BE2C (cell line): ENCODE measurements around the gene TMEM131L.
"Not testable (repeated sequence)": the region's sequence is repeated elsewhere in the genome, so short reads cannot be mapped to it uniquely, and the experiment has no call there.

Experiments used
- DNase-seq: peaks from one replicate; pipeline ENCODE4 v3.0.0-alpha.2; 2020
- H3K27me3 ChIP-seq: fragments of 250-450 bp; sonication (Bioruptor Pico); 2 replicates; pipeline ENCODE4 v1.5.1; 2020; ENCODE audit warnings: mild to moderate bottlenecking
- H3K36me3 ChIP-seq: fragments of 250-450 bp; sonication (Bioruptor Pico); 2 replicates; pipeline ENCODE4 v1.5.1; 2020; ENCODE audit warnings: mild to moderate bottlenecking
- H3K4me1 ChIP-seq: fragments of 250-450 bp; sonication (Bioruptor Pico); 2 replicates; pipeline ENCODE4 v1.5.1; 2020
- H3K4me3 ChIP-seq: 2 replicates; pipeline ENCODE4 v1.5.1; 2011; ENCODE audit warnings: low read depth, low read length
- H3K9me3 ChIP-seq: fragments of 250-450 bp; sonication (Bioruptor Pico); 2 replicates; pipeline ENCODE4 v1.5.1; 2020
- CTCF ChIP-seq: IDR thresholded peaks from 2 replicates; pipeline ENCODE4 v1.5.1; 2012; ENCODE audit warnings: mild to moderate bottlenecking, low read depth, low read length

Gene TMEM131L

DNA sequence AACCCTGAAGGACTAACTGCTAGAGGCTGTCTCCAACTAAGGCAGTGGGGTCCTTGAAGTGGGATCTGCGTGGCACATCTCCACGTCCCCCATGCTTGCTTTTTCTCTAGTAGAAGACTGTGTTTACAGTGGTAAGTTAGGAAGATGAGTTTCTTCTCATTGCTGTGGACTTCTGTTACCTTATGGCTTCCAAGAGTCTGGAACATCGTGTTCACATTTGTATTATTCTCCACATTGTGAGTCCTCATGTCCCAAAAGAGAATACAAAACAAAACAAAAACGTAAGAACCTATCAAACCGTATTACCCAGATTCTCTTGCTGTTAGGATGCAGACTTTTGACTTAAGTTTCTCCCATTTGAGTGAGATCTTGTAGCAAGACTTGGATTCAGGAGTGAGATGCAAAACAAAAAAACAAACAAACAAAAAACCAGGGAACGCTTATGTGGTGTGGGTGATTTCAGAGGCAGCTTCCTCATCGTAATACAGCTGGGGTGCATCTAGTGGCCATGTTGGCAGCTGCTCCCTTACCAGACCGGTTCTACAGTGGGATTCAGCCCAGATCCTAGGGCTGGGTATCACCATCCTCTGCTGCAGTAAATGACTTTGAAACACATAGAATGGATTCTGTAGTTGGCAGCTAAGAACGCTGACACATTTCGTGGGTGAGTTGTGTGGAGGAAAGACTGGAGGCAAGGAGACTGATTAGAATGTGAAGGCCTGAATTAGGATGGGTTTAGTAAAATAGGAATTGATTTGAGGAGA lies 41.3 kb downstream of the TMEM131L start:
- no peak for TF ChIP-seq CTCF
- no peak for DNase-seq
- no peaks in the 10 kb centered on the region for H3K9me3 ChIP-seq
- H3K27me3 ChIP-seq = no peaks in the 10 kb centered on the region
- no peaks in the 10 kb centered on the region for H3K4me1 ChIP-seq
- H3K36me3 ChIP-seq = no peaks in the 10 kb centered on the region; the same call in 1 of the 2 replicates
- no peak overlapping the region for H3K4me3 ChIP-seq

- H3K4me1 ChIP-seq, DNase-seq, H3K36me3 ChIP-seq, H3K27me3 ChIP-seq, H3K4me3 ChIP-seq, H3K9me3 ChIP-seq: not testable (repeated sequence)
These were observed 43.1 kb downstream of the TMEM131L start for GRCh38 chr4:153509212-153509611.

- Histone ChIP-seq H3K36me3 (no peaks in the 10 kb centered on the region; the same call in 1 of the 2 replicates), H3K4me1 (no peaks in the 10 kb centered on the region), H3K27me3 (no peaks in the 10 kb centered on the region), H3K4me3 (no peak overlapping the region), H3K9me3 (no peaks in the 10 kb centered on the region)
- no peak for DNase-seq
- TF ChIP-seq CTCF = no peak
These were observed 43.6 kb downstream of the TMEM131L start for GRCh38 chr4:153509724-153510123.

GRCh38 chr4:153510252-153511001 lies 44.3 kb downstream of the TMEM131L start:
- Histone ChIP-seq H3K36me3 (no peaks in the 10 kb centered on the region; the same call in 1 of the 2 replicates), H3K4me3 (no peak overlapping the region), H3K4me1 (no peaks in the 10 kb centered on the region), H3K27me3 (no peaks in the 10 kb centered on the region), H3K9me3 (no peaks in the 10 kb centered on the region)
- DNase-seq = no peak
- TF ChIP-seq CTCF = no peak

DNA sequence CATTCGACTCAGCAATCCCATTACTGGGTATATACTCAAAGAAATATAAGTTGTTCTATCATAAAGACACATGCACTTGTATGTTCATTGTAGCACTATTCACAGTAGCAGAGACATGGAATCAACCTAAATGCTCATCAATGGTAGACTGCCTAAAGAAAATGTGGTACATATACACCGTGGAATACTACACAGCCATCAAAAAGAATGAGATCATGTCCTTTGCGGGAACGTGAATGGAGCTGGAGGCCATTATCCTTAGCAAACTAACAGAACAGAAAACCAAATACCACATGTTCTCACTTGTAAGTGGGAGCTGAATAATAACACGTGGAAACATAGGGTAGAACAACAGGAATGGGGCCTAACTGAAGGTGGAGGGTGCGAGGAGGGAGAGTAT lies 44.9 kb downstream of the TMEM131L start:
- no peak for DNase-seq
- Histone ChIP-seq H3K4me3 (no peak overlapping the region), H3K9me3 (no peaks in the 10 kb centered on the region), H3K4me1 (no peaks in the 10 kb centered on the region), H3K27me3 (no peaks in the 10 kb centered on the region), H3K36me3 (no peaks in the 10 kb centered on the region; the same call in 1 of the 2 replicates)
- no peak for TF ChIP-seq CTCF

DNA sequence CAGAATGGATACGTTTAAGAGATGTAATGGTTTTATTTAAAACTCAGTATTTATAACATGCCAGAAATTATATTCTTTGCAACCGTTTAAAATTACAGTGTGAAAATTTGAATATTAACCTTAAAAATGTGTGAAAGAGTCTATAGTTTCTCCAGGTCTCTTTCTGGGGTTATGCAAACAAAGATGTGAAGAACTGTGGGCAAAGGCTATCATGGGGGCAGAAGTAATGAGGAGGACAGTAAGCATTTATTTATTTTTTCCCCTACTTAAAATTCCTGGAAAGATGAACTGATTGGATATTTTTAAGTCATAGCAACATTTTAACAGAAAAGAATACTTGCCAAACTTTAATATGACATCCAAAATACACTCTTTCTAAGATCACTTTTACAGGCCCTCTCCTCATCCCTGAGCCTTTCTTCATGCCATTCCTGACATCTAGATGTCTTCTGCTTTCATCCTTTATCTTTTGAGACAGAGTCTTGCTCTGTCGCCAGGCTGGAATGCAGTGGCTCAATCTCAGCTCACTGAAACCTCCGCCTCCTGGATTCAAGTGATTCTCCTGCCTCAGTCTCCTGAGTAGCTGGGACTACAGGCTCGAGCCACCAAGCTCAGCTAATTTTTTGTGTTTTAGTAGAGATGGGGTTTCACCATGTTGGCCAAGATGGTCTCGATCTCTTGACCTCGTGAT lies 46.1 kb downstream of the TMEM131L start:
- no peak for TF ChIP-seq CTCF
- H3K4me3 ChIP-seq = no peak overlapping the region
- DNase-seq = no peak
- H3K9me3 ChIP-seq = no peaks in the 10 kb centered on the region
- H3K27me3 ChIP-seq = no peaks in the 10 kb centered on the region
- no peaks in the 10 kb centered on the region; the same call in 1 of the 2 replicates for H3K36me3 ChIP-seq
- no peaks in the 10 kb centered on the region for H3K4me1 ChIP-seq
